HepG2 (cell line): Measurements from ENCODE around the gene GSTK1. TPM values are rescaled to one million over a fixed set of nuclear protein-coding genes. Genes with fewer than 3 reads are reported as not detected.
A peak's percentile ranks its signal among the peaks of the same experiment; 100 is the strongest.

Experiments used
- ATAC-seq: fragments of 200-7000 bp; cut with Tn5 transposase; 3 replicates; pipeline ENCODE4 v1.9.1; 2020; ENCODE audit warnings: mild to moderate bottlenecking, moderate library complexity
- BruUV-seq: library from RNA; stranded (reverse); fragments of 400-500 nt; replicated peaks from 2 replicates; lab custom pipeline; 2021; lab: Mats Ljungman, UMichigan
- CTCF ChIA-PET: fragments of 300-600 bp; formaldehyde crosslinking; extraction: SDS; loops from one replicate; lab custom pipeline; 2021; ENCODE audit warnings: low total read pairs, inconsistent platforms, low intra/inter-chr PET ratio; lab: Yijun Ruan, JAX
- POLR2A ChIA-PET: fragments of 350-600 bp; sonication (Branson Sonifier 250); formaldehyde crosslinking; loops from one replicate; lab custom pipeline; 2020; ENCODE audit warnings: antibody characterized with exemption, inconsistent platforms; lab: Yijun Ruan, JAX
- DNase-seq: peaks from one replicate; pipeline ENCODE4 v3.0.0-alpha.2; 2015; ENCODE audit warnings: low spot score
- FAIRE-seq: peaks from 3 replicates; lab custom pipeline; 2011; peaks lifted over from hg19 to GRCh38; lab: Jason Lieb, UNC
- H2AFZ ChIP-seq: one replicate; pipeline ENCODE4 v1.6.1; 2011; ENCODE audit warnings: low read length, inconsistent platforms
- H3K27ac ChIP-seq: fragments of 300-600 bp; 3 replicates; pipeline ENCODE4 v1.8.0; 2011; ENCODE audit warnings: mixed run types, mild to moderate bottlenecking, mixed read lengths, low read length, inconsistent platforms; ENCODE audit not compliant: insufficient read depth; ENCODE audit errors: extremely low read length
- H3K27me3 ChIP-seq, 2 experiments: fragments of 200-600 bp in 1 of 2; 2 replicates in 1 of 2; 3 replicates in 1 of 2; pipeline versions ENCODE4 v1.6.0 to v1.8.0; 2011; ENCODE audit warnings: low read length in 2 of 2, mild to moderate bottlenecking in 2 of 2, moderate library complexity in 2 of 2, inconsistent platforms in 1 of 2; ENCODE audit not compliant: insufficient read depth in 2 of 2, control insufficient read depth in 1 of 2
- H3K36me3 ChIP-seq, 2 experiments: fragments of 200-600 bp in 1 of 2; replicated peaks in 1 of 2; 2 replicates in 1 of 2; 3 replicates in 1 of 2; pipeline versions ENCODE4 v1.5.1 to v1.8.0; 2011; ENCODE audit warnings: low read length in 2 of 2, inconsistent platforms in 1 of 2; ENCODE audit not compliant: insufficient read depth in 2 of 2, control insufficient read depth in 1 of 2
- H3K4me1 ChIP-seq: 2 replicates; pipeline ENCODE4 v1.5.1; 2012; ENCODE audit warnings: low read length, inconsistent platforms; ENCODE audit not compliant: insufficient read depth
- H3K4me2 ChIP-seq: 2 replicates; pipeline ENCODE4 v1.6.0; 2011; ENCODE audit warnings: low read depth, low read length, inconsistent platforms
- H3K4me3 ChIP-seq, 3 experiments: fragments of 200-600 bp in 1 of 3; sonication (generic), shearing (Covaris generic) in 1 of 3; replicated peaks in 1 of 3; 2 replicates each; pipeline ENCODE4 v1.5.1; 2011 to 2016; ENCODE audit warnings: low read length in 3 of 3, inconsistent platforms in 2 of 3, low read depth in 2 of 3, mild to moderate bottlenecking in 2 of 3, control low read depth in 1 of 3, mixed read lengths in 1 of 3; ENCODE audit not compliant: insufficient read depth in 1 of 3
- H3K79me2 ChIP-seq: one replicate; pipeline ENCODE4 v1.6.1; 2011; ENCODE audit warnings: low read length, inconsistent platforms; ENCODE audit not compliant: insufficient read depth
- H3K9ac ChIP-seq: 2 replicates; pipeline ENCODE4 v1.6.0; 2011; ENCODE audit warnings: mild to moderate bottlenecking, low read depth, low read length, inconsistent platforms; ENCODE audit not compliant: insufficient read depth
- H3K9me3 ChIP-seq: 2 replicates; pipeline ENCODE4 v1.5.1; 2012; ENCODE audit warnings: mild to moderate bottlenecking, low read length
- H4K20me1 ChIP-seq: 2 replicates; pipeline ENCODE4 v1.6.0; 2011; ENCODE audit warnings: inconsistent platforms, mild to moderate bottlenecking, low read length, moderate library complexity; ENCODE audit not compliant: insufficient read depth
- ATF4 ChIP-seq, 2 experiments: fragments of 450-650 bp in 1 of 2; sonication (generic) in 1 of 2; formaldehyde crosslinking; IDR thresholded peaks; 2 replicates each; pipeline versions ENCODE4 v1.5.0 to v1.8.0; 2020 to 2022; ENCODE audit warnings: mild to moderate bottlenecking in 1 of 2, missing genetic modification reagents in 1 of 2
- CEBPG ChIP-seq: IDR thresholded peaks from 2 replicates; pipeline ENCODE4 v1.6.1; 2016
- FOXC1 ChIP-seq: sonication (generic); formaldehyde crosslinking; IDR thresholded peaks from 2 replicates; pipeline ENCODE4 v1.8.0; 2022; ENCODE audit warnings: mild to moderate bottlenecking, missing genetic modification reagents, borderline replicate concordance
- FOXK2 ChIP-seq: fragments of 450-650 bp; IDR thresholded peaks from 2 replicates; pipeline ENCODE4 v1.6.1; 2016
- PBX2 ChIP-seq: IDR thresholded peaks from 2 replicates; pipeline ENCODE4 v1.6.1; 2016; ENCODE audit warnings: control low read depth
- POLR2A ChIP-seq, 2 experiments: IDR thresholded peaks; 2 replicates each; pipeline ENCODE4 v1.6.1; 2011; ENCODE audit warnings: low read depth in 2 of 2, low read length in 2 of 2, mild to moderate bottlenecking in 1 of 2, moderate library complexity in 1 of 2; ENCODE audit not compliant: insufficient read depth in 1 of 2
- TARDBP ChIP-seq: sonication (generic); formaldehyde crosslinking; IDR thresholded peaks from 2 replicates; pipeline ENCODE4 v1.8.0; 2022; ENCODE audit warnings: mild to moderate bottlenecking, missing genetic modification reagents
- THAP9 ChIP-seq: sonication (generic); formaldehyde crosslinking; IDR thresholded peaks from 2 replicates; pipeline ENCODE4; 2020; ENCODE audit warnings: missing genetic modification reagents, mild to moderate bottlenecking, borderline replicate concordance
- XRCC5 ChIP-seq: fragments of 200-400 bp; formaldehyde crosslinking; optimal IDR thresholded peaks from 2 replicates; pipeline ENCODE3; 2017; ENCODE audit warnings: mild to moderate bottlenecking, low read length
- ZNF207 ChIP-seq: fragments of 450-650 bp; IDR thresholded peaks from 2 replicates; pipeline ENCODE4 v1.6.1; 2016; ENCODE audit warnings: antibody characterized with exemption, borderline replicate concordance
- ZNF574 ChIP-seq: sonication (generic); formaldehyde crosslinking; IDR thresholded peaks from 2 replicates; pipeline ENCODE4 v1.4.0; 2020; ENCODE audit warnings: missing genetic modification reagents
- ZNF724P ChIP-seq: sonication (generic); formaldehyde crosslinking; IDR thresholded peaks from 2 replicates; pipeline ENCODE4 v1.8.0; 2022; ENCODE audit warnings: missing genetic modification reagents, borderline replicate concordance
- ZNF761 ChIP-seq: sonication (generic); formaldehyde crosslinking; conservative IDR thresholded peaks from 2 replicates; pipeline ENCODE4 v1.4.0; 2020; ENCODE audit warnings: mild to moderate bottlenecking, missing genetic modification reagents
- ZNF792 ChIP-seq: IDR thresholded peaks from 2 replicates; pipeline ENCODE4 v1.6.1; 2016
- WGBS: methylation state at CpG from one replicate; pipeline ENCODE4 v1.1.6; 2017; ENCODE audit warnings: low lambda C conversion rate; 5-methylcytosine and 5-hydroxymethylcytosine counted together
- in situ Hi-C: cut with HindIII; loops from 2 replicates; pipeline ENCODE4 v1.10.0; 2017; ENCODE audit warnings: low pct_unique_long_range_greater_than_20kb; ENCODE audit not compliant: extremely low pct_ligation_motif_present
- intact Hi-C: fragments of 100-400 bp; cut with micrococcal nuclease; formaldehyde crosslinking; loops from one replicate; pipeline ENCODE4 v1.10.0; 2022; ENCODE audit not compliant: unreplicated experiment
- polyA plus RNA-seq, 8 experiments: library from polyadenylated mRNA; depleted of rRNA in 3 of 8; stranded (reverse) in 7 of 8; unstranded in 1 of 8; fragments of >200 nt; fragmentation: Illumina TruSeq in 4 of 8; extraction: Trizol in 4 of 8; gene quantifications; 2 replicates each; pipeline versions ENCODE4 v1.2.1 to v1.2.3, GENCODE V29; 2011 to 2016; ENCODE audit warnings: low read depth in 4 of 8, missing spikeins in 1 of 8, mixed read lengths in 1 of 8; ENCODE audit not compliant: insufficient read depth in 1 of 8
- total RNA-seq, 5 experiments: library from RNA; depleted of rRNA; stranded (reverse); fragments of >200 nt; fragmentation: Illumina TruSeq; extraction: Trizol; gene quantifications; 2 replicates each; pipeline ENCODE4 v1.2.3, GENCODE V29; 2016; ENCODE audit warnings: low read depth in 1 of 5
- TF ChIP-seq, protein P1 (sequence below): IDR thresholded peaks from 2 replicates; pipeline ENCODE4 v1.6.1; 2016; ENCODE audit warnings: low read depth

Gene GSTK1
- total and polyA plus RNA-seq, 2 of the 13 experiments (the other 11 are each of a cell fraction or from before 2014, with no cell fraction given) = 64.6 to 92.1 TPM

DNA sequence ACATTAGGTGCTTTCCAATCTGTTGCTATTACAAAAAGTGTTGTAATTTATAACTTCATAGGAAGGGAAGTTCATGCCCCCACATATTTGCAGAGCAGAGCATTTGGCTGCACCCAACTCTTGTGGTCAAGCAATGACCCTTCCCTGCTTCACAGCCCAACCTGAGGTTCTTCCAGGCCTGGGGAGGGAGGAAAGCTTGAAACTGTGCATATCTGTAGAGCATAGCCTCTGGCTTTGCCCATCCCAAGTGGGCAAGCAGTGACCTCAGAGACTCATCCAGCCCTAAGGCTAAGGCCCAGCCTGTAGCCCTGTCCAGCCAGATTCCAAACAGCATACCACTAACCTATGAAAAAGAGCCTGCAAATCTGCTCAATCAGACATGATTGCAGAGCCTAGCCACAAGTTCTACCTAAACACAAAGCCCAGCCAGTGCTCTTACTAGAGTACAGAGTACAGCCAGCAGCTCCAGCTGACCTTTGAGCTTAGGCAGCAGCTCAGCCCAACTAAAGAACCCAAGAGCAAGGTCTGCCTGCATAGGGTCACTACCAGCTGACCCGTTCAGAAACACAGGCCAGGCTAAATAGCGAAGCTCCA, 14.4 kb upstream of the GSTK1 start:
- WGBS = 3% methylated on average over 2 of the region's 2 CpGs
- Histone ChIP-seq H4K20me1 (no peaks in the 10 kb centered on the region), H3K36me3 (no peaks in the 10 kb centered on the region), H3K9me3 (no peaks in the 10 kb centered on the region), H3K27ac (peak overlapping the region; percentile 44), H3K27me3 (no peaks in the 10 kb centered on the region), H3K4me3 (no peak overlapping the region), H3K9ac (no peak overlapping the region), H3K79me2 (no peaks in the 10 kb centered on the region), H3K4me1 (peaks cover 22% of the 10 kb centered on the region), H3K4me2 (peak overlapping the region; percentile 19; the same call in 1 of the 2 replicates), H2AFZ (no peak overlapping the region)
- FAIRE-seq (peak; percentile 54), DNase-seq (peak; percentile 78), ATAC-seq (peak; percentile 99)
- BruUV-seq = no TSS peak
- ChIA-PET CTCF (no interaction called here), POLR2A (interaction anchor here (0.8 to 2.7 kb wide), 2 partner anchors 8 to 14 kb away, joined by 3 to 26 read pairs; partner anchors contain the start of gene GSTK1)
- in situ Hi-C loops (no loop called here), intact Hi-C loops (loop anchor here (2.0 kb wide), 2 partner anchors 14 to 36 kb away; partner anchors contain the start of genes GSTK1 and TMEM139)
- no peak for TF ChIP-seq CEBPG
- TF ChIP-seq ATF4 (CRISPR knock-in tag; IDR thresholded peaks at IDR 0.05) = no peak
- peak; percentile 43 for TF ChIP-seq XRCC5
- no peak for TF ChIP-seq ZNF574 (CRISPR knock-in tag)
- no peak; the same call in 1 of the 2 replicates for TF ChIP-seq TARDBP
- TF ChIP-seq POLR2A (IDR thresholded peaks at IDR 0.05; ENCODE audit: insufficient read depth in 1 of 2, low read depth in 2 of 2, low read length in 2 of 2) = no peak
- TF ChIP-seq ZNF724P (CRISPR knock-in tag) = no peak
- TF ChIP-seq, protein P1, sequence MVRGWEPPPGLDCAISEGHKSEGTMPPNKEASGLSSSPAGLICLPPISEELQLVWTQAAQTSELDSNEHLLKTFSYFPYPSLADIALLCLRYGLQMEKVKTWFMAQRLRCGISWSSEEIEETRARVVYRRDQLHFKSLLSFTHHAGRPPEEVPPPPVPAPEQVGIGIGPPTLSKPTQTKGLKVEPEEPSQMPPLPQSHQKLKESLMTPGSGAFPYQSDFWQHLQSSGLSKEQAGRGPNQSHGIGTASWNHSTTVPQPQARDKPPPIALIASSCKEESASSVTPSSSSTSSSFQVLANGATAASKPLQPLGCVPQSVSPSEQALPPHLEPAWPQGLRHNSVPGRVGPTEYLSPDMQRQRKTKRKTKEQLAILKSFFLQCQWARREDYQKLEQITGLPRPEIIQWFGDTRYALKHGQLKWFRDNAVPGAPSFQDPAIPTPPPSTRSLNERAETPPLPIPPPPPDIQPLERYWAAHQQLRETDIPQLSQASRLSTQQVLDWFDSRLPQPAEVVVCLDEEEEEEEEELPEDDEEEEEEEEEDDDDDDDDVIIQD (CRISPR knock-in tag) = peak; percentile 76
- 0 out of 2 replicates have a peak, but pooled peaks have one; percentile 47 for TF ChIP-seq ZNF792 (CRISPR knock-in tag)
- no peak for TF ChIP-seq ZNF207
- no peak for TF ChIP-seq PBX2 (CRISPR knock-in tag)
- no peak for TF ChIP-seq ZNF761 (CRISPR knock-in tag)
- TF ChIP-seq FOXC1 (CRISPR knock-in tag) = no peak
- no peak for TF ChIP-seq FOXK2
- TF ChIP-seq THAP9 (CRISPR knock-in tag) = no peak
